KOPT-K1 (cell line): ENCODE results near the gene ITIH2.
"Not testable (repeated sequence)": the region's sequence is repeated elsewhere in the genome, so short reads cannot be mapped to it uniquely, and the experiment has no call there.

Experiments
- H3K27ac ChIP-seq: fragments of 200-600 bp; sonication (generic); 2 replicates; pipeline ENCODE4 v1.5.1; 2016; ENCODE audit warnings: antibody characterized with exemption, mild to moderate bottlenecking, low read depth, low read length; ENCODE audit not compliant: poor library complexity, severe bottlenecking
- H3K36me3 ChIP-seq: fragments of 200-600 bp; sonication (generic); 2 replicates; pipeline ENCODE4 v1.5.1; 2017; ENCODE audit warnings: antibody characterized with exemption, mild to moderate bottlenecking, low read length, moderate library complexity; ENCODE audit not compliant: insufficient read depth
- H3K9me3 ChIP-seq: fragments of 200-600 bp; sonication (generic); 2 replicates; pipeline ENCODE4 v1.5.1; 2017; ENCODE audit warnings: antibody characterized with exemption, low read length, mild to moderate bottlenecking; ENCODE audit not compliant: insufficient read depth, poor library complexity, severe bottlenecking

ITIH2 gene

GRCh38 chr10:7752251-7752650 is 49.1 kb downstream of the ITIH2 start:
- no peak overlapping the region for H3K27ac ChIP-seq
- peaks cover 60% of the 10 kb centered on the region for H3K36me3 ChIP-seq
- no peaks in the 10 kb centered on the region for H3K9me3 ChIP-seq

- Histone ChIP-seq H3K27ac (no peak overlapping the region), H3K36me3 (peaks cover 86% of the 10 kb centered on the region), H3K9me3 (no peaks in the 10 kb centered on the region)
Observed at GRCh38 chr10:7755103-7755502, 52.0 kb downstream of the ITIH2 start.

- Histone ChIP-seq H3K36me3 (peaks cover 85% of the 10 kb centered on the region), H3K9me3 (no peaks in the 10 kb centered on the region), H3K27ac (no peak overlapping the region)
Observed at GRCh38 chr10:7756360-7756992, 53.4 kb downstream of the ITIH2 start.

- H3K27ac ChIP-seq = no peak overlapping the region
- no peaks in the 10 kb centered on the region for H3K9me3 ChIP-seq
- H3K36me3 ChIP-seq = peaks cover 95% of the 10 kb centered on the region
Observed at GRCh38 chr10:7763929-7764328, 60.8 kb downstream of the ITIH2 start.

GRCh38 chr10:7766241-7766640 is 63.1 kb downstream of the ITIH2 start:
- H3K36me3 ChIP-seq = peaks cover 100% of the 10 kb centered on the region
- no peak overlapping the region for H3K27ac ChIP-seq
- H3K9me3 ChIP-seq = no peaks in the 10 kb centered on the region

- Histone ChIP-seq H3K9me3 (no peaks in the 10 kb centered on the region), H3K36me3 (peaks cover 99% of the 10 kb centered on the region), H3K27ac (no peak overlapping the region)
Observed at GRCh38 chr10:7767209-7767608, 64.1 kb downstream of the ITIH2 start.

GRCh38 chr10:7768417-7768816 is 65.3 kb downstream of the ITIH2 start:
- Histone ChIP-seq H3K36me3 (peaks cover 97% of the 10 kb centered on the region), H3K9me3 (no peaks in the 10 kb centered on the region), H3K27ac (no peak overlapping the region)

GRCh38 chr10:7773845-7774801 is 71.0 kb downstream of the ITIH2 start:
- Histone ChIP-seq H3K27ac (no peak overlapping the region), H3K9me3 (no peaks in the 10 kb centered on the region), H3K36me3 (peaks cover 97% of the 10 kb centered on the region)

GRCh38 chr10:7776777-7777176 is 73.7 kb downstream of the ITIH2 start:
- peaks cover 98% of the 10 kb centered on the region for H3K36me3 ChIP-seq
- H3K27ac ChIP-seq = no peak overlapping the region

GRCh38 chr10:7782194-7782593 is 79.1 kb downstream of the ITIH2 start:
- H3K9me3 ChIP-seq = not testable (repeated sequence)
- H3K36me3 ChIP-seq = peaks cover 62% of the 10 kb centered on the region

More at GRCh38 chr10:7776777-7777176, 73.7 kb downstream of the ITIH2 start:
- H3K9me3 ChIP-seq = no peaks in the 10 kb centered on the region

GRCh38 chr10:7786430-7786829 is 83.3 kb downstream of the ITIH2 start:
- H3K9me3 ChIP-seq = no peaks in the 10 kb centered on the region
- H3K36me3 ChIP-seq = peaks cover 35% of the 10 kb centered on the region
- no peak overlapping the region for H3K27ac ChIP-seq

More at GRCh38 chr10:7782194-7782593, 79.1 kb downstream of the ITIH2 start:
- H3K27ac ChIP-seq = not testable (repeated sequence)

- peak overlapping the region; percentile 88 for H3K27ac ChIP-seq
- no peaks in the 10 kb centered on the region for H3K9me3 ChIP-seq
- peaks cover 35% of the 10 kb centered on the region for H3K36me3 ChIP-seq
Observed at GRCh38 chr10:7787150-7787856, 84.2 kb downstream of the ITIH2 start.

GRCh38 chr10:7787857-7788638 is 84.9 kb downstream of the ITIH2 start, which contains the start of the genes ATP5F1C and KIN:
Gene ATP5F1C, plus strand, starts transcription at chr10:7788177. Its CDS starts 31 bp downstream, at chr10:7788208.
Gene KIN, minus strand, starts transcription at chr10:7787993. Its CDS starts 60 bp downstream, at chr10:7787933.
- Histone ChIP-seq H3K36me3 (peaks cover 35% of the 10 kb centered on the region), H3K27ac (peak within 1 kb of the TSS; percentile 88), H3K9me3 (no peaks in the 10 kb centered on the region)

- no peaks in the 10 kb centered on the region for H3K9me3 ChIP-seq
- H3K27ac ChIP-seq = peak overlapping the region; percentile 88
- H3K36me3 ChIP-seq = peaks cover 42% of the 10 kb centered on the region
Observed at GRCh38 chr10:7788639-7789286, 85.6 kb downstream of the ITIH2 start.
